Keratinocyte (primary cell): ENCODE results near the gene PAGR1. TPM values are rescaled to one million over a fixed set of nuclear protein-coding genes. Genes with fewer than 3 reads are reported as not detected.

Source experiments
- DNase-seq: peaks from one replicate; pipeline ENCODE4 v3.0.0-alpha.2; 2011; ENCODE audit warnings: low read depth, missing footprints, low spot score
- FAIRE-seq: peaks from 2 replicates; lab custom pipeline; 2011; peaks lifted over from hg19 to GRCh38; lab: Jason Lieb, UNC
- H2AFZ ChIP-seq: 2 replicates; pipeline ENCODE4 v1.6.0; 2012; ENCODE audit warnings: low read length, control low read depth, inconsistent platforms; ENCODE audit not compliant: control insufficient read depth
- H3K27ac ChIP-seq: 2 replicates; pipeline ENCODE4 v1.5.1; 2011; ENCODE audit warnings: low read length; ENCODE audit not compliant: control insufficient read depth, insufficient read depth
- H3K27me3 ChIP-seq: 3 replicates; pipeline ENCODE4 v1.6.0; 2011; ENCODE audit warnings: low read length; ENCODE audit not compliant: control insufficient read depth, insufficient read depth; ENCODE audit errors: extremely low read depth
- H3K36me3 ChIP-seq, 2 experiments: 2 replicates in 1 of 2; 3 replicates in 1 of 2; pipeline ENCODE4 v1.5.1; 2011; ENCODE audit warnings: low read length in 2 of 2, mild to moderate bottlenecking in 1 of 2; ENCODE audit not compliant: control insufficient read depth in 2 of 2, insufficient read depth in 2 of 2; ENCODE audit errors: extremely low read depth in 1 of 2
- H3K4me1 ChIP-seq: 3 replicates; pipeline ENCODE4 v1.5.1; 2011; ENCODE audit warnings: low read length; ENCODE audit not compliant: control insufficient read depth, insufficient read depth; ENCODE audit errors: extremely low read depth
- H3K4me2 ChIP-seq: 3 replicates; pipeline ENCODE4 v1.6.0; 2011; ENCODE audit warnings: low read depth, low read length; ENCODE audit not compliant: control insufficient read depth, insufficient read depth; ENCODE audit errors: extremely low read depth
- H3K4me3 ChIP-seq, 3 experiments: fragments of 200-600 bp in 1 of 3; sonication (generic) in 1 of 3; 2 replicates in 2 of 3; 3 replicates in 1 of 3; pipeline ENCODE4 v1.5.1; 2011 to 2016; ENCODE audit warnings: low read length in 3 of 3, mild to moderate bottlenecking in 3 of 3, control low read depth in 2 of 3, inconsistent platforms in 1 of 3, low read depth in 1 of 3, mixed read lengths in 1 of 3, mixed run types in 1 of 3, moderate library complexity in 1 of 3; ENCODE audit not compliant: control insufficient read depth in 2 of 3, insufficient read depth in 2 of 3; ENCODE audit errors: extremely low read depth in 1 of 3
- H3K79me2 ChIP-seq: 2 replicates; pipeline ENCODE4 v1.6.0; 2012; ENCODE audit warnings: low read length; ENCODE audit not compliant: control insufficient read depth, insufficient read depth
- H3K9ac ChIP-seq: 3 replicates; pipeline ENCODE4 v1.6.0; 2011; ENCODE audit warnings: low read length; ENCODE audit not compliant: control insufficient read depth, insufficient read depth; ENCODE audit errors: extremely low read depth
- H3K9me1 ChIP-seq: 3 replicates; pipeline ENCODE4 v1.6.0; 2011; ENCODE audit warnings: low read length; ENCODE audit not compliant: control insufficient read depth, insufficient read depth; ENCODE audit errors: extremely low read depth
- H3K9me3 ChIP-seq: 2 replicates; pipeline ENCODE4 v1.5.1; 2012; ENCODE audit warnings: low read depth, low read length; ENCODE audit not compliant: control insufficient read depth
- H4K20me1 ChIP-seq: 3 replicates; pipeline ENCODE4 v1.6.0; 2011; ENCODE audit warnings: low read length; ENCODE audit not compliant: control insufficient read depth, insufficient read depth; ENCODE audit errors: extremely low read depth
- CTCF ChIP-seq, 3 experiments: IDR thresholded peaks in 1 of 3; conservative IDR thresholded peaks in 1 of 3; optimal IDR thresholded peaks in 1 of 3; 2 replicates in 2 of 3; 3 replicates in 1 of 3; pipeline versions ENCODE3 to v1.5.1; 2011; ENCODE audit warnings: low read length in 3 of 3, mild to moderate bottlenecking in 3 of 3, moderate library complexity in 2 of 3, control low read depth in 1 of 3, inconsistent platforms in 1 of 3; ENCODE audit not compliant: insufficient read depth in 2 of 3; ENCODE audit errors: extremely low read depth in 1 of 3
- EZH2 ChIP-seq: IDR thresholded peaks from one replicate; pipeline ENCODE4 v1.6.1; 2012; ENCODE audit warnings: inconsistent platforms, mild to moderate bottlenecking, low read length, moderate library complexity
- dilution Hi-C: fragments of 300-500 bp; cut with MboI; formaldehyde crosslinking; loops from one replicate; pipeline ENCODE4 v1.7.0; 2020; ENCODE audit warnings: low sequenced_read_pairs; ENCODE audit not compliant: extremely low pct_ligation_motif_present
- polyA plus RNA-seq, 5 experiments: library from polyadenylated mRNA; depleted of rRNA in 3 of 5; stranded (reverse) in 3 of 5; stranded (forward) in 1 of 5; unstranded in 1 of 5; fragments of >200 nt; gene quantifications; 1 replicate in 1 of 5; 2 replicates in 3 of 5; 3 replicates in 1 of 5; pipeline versions ENCODE4 v1.2.1 to v1.2.3, GENCODE V29; 2011 to 2012; ENCODE audit warnings: missing spikeins in 2 of 5, low read depth in 1 of 5, low replicate concordance in 1 of 5

The PAGR1 gene
- polyA plus RNA-seq, 1 donor (not counting 4 experiments of a cell fraction or from before 2014, with no cell fraction given), result 13.6 TPM

GRCh38 chr16:29774730-29775129 lies 41.2 kb upstream of the PAGR1 start:
- no peak for FAIRE-seq
- TF ChIP-seq EZH2, result no peak
- no peak for TF ChIP-seq CTCF (optimal IDR thresholded peaks at IDR 0.05 in 1 of 3, IDR thresholded peaks at IDR 0.05 in 1 of 3, conservative IDR thresholded peaks at IDR 0.05 in 1 of 3; ENCODE audit: extremely low read depth in 1 of 3, insufficient read depth in 2 of 3, low read length in 3 of 3)
- no peaks in the 10 kb centered on the region for H4K20me1 ChIP-seq
- H3K4me1 ChIP-seq, result peaks cover 20% of the 10 kb centered on the region
- no peaks in the 10 kb centered on the region for H3K27me3 ChIP-seq
- DNase-seq, result no peak
- no peak overlapping the region for H3K9ac ChIP-seq
- H3K36me3 ChIP-seq, result no peaks in the 10 kb centered on the region
- H3K4me3 ChIP-seq, result no peak overlapping the region
- no peaks in the 10 kb centered on the region for H3K9me3 ChIP-seq
- H3K4me2 ChIP-seq, result no peak overlapping the region
- dilution Hi-C loops, result no loop called here
- H3K9me1 ChIP-seq, result no peaks in the 10 kb centered on the region
- H2AFZ ChIP-seq, result no peak overlapping the region
- no peak overlapping the region for H3K27ac ChIP-seq
- no peaks in the 10 kb centered on the region for H3K79me2 ChIP-seq

- FAIRE-seq (peak; percentile 75), DNase-seq (no peak)
- Histone ChIP-seq H3K4me3 (no peak overlapping the region), H2AFZ (peak overlapping the region; percentile 85), H3K36me3 (no peaks in the 10 kb centered on the region), H3K4me2 (peak overlapping the region; percentile 39), H3K79me2 (no peaks in the 10 kb centered on the region), H3K9ac (no peak overlapping the region), H3K27me3 (no peaks in the 10 kb centered on the region), H3K9me3 (no peaks in the 10 kb centered on the region), H3K9me1 (no peaks in the 10 kb centered on the region), H3K4me1 (peaks cover 25% of the 10 kb centered on the region), H4K20me1 (no peaks in the 10 kb centered on the region), H3K27ac (no peak overlapping the region)
- TF ChIP-seq CTCF (optimal IDR thresholded peaks at IDR 0.05 in 1 of 3, IDR thresholded peaks at IDR 0.05 in 1 of 3, conservative IDR thresholded peaks at IDR 0.05 in 1 of 3; ENCODE audit: extremely low read depth in 1 of 3, insufficient read depth in 2 of 3, low read length in 3 of 3) (no peak), EZH2 (no peak)
- dilution Hi-C loops, result no loop called here
Observed at GRCh38 chr16:29775742-29776408, 40.1 kb upstream of the PAGR1 start.
